Measurements from ENCODE around the gene PIN1.

Gene PIN1

GRCh38 chr19:9857076-9857721 is 22.1 kb downstream of the PIN1 start:
- no peak for DNase-seq

DNA sequence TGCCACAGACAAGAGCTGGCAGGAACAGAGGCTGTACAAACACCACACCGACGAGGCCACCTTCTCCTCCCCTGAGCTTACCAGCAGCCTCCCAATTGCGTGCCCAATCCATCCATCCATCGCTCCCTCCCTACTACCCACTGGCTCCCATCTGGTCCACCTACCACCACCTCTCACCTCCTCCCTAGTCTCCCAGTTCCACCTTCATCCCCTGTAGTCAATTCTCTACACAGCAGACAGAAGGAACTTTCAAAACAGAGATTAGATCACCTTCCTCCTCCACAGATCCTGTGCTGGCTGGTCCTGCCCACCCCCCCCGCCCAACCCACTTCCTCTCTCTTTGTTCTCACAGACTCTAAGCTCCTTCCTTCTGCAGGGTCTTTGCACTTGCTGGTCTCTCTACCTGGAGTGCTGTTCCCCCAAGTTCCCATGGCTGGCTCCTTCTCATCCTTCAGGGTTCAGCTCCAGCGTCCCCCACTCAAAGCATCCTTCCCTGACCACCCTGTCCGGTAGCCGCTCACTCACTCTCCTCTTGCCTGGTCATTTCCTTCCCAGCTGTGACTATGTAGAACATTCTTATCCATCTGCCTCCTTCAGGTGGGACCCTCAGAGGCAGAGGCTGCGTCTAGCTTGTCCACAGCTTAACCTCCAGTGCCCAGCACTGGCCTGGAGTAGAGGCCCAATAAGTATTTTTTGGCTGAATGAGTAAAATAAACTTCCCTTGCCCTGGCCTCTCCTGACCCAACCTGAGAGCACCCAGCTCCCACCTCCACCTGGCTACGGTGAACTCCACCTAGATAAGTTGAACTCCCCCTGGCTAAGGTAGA is 23.0 kb downstream of the PIN1 start:
- DNase-seq: no peak

- no peak for DNase-seq
Observed at GRCh38 chr19:9858766-9859165, 23.6 kb downstream of the PIN1 start.

GRCh38 chr19:9860407-9860806 is 25.3 kb downstream of the PIN1 start:
- peak in 1 of 14 donors; percentile 8 for DNase-seq

GRCh38 chr19:9861503-9861902 is 26.4 kb downstream of the PIN1 start:
- DNase-seq: no peak

GRCh38 chr19:9862938-9863337 is 27.8 kb downstream of the PIN1 start:
- no peak for DNase-seq

DNA sequence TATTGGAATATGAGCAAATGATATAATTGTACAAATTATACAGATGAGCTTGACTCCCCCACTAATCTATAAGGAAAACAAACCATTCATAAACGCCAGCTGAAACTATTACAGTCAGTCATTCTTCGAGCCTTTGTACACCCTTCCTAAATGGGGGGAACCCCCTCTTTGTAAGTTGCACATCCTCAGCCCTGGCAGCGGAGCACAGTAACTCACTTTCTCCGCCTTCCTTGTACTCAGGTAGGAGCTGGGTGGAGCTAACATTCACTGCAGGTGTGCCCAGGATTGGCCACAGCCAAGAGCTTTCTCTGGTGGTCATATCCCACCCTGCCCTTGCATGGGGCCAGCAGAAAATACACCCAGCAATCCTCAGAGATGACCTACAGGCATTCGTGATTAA is 28.6 kb downstream of the PIN1 start:
- DNase-seq: no peak

- peak in 5 of 14 donors; percentile 9 to 74 (median 14) for DNase-seq
Observed at GRCh38 chr19:9865732-9866501, 30.8 kb downstream of the PIN1 start.

DNA sequence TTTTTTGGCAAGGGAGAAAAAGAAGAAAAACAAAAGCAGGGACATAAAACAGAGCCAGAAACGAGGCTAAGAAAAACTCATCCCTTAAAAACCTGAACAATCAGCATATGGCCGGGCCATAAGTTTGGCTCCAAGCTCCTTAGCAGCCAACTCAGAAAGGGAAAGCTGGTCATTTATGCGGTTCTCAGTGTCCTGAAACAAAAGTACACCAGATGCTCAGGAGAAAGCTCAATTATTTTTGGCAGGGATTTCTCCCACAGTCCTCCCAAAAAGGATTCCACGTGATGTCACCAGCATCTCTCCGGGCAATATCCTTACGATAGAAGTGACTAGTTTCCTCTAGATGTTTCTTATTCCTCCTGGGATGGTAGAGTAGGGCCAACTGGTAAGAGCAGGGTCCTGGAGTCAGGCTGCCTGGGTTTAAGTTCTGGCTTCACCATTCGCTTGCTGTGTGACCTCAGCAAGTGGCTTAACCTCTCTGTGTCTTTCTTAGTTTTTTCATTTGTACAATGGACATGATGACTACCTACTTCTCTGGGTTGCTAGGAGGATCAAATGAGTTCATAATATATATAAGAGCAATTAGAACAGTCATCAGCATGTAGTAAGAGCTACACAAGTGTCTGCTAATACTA is 34.0 kb downstream of the PIN1 start:
- peak in 1 of 14 donors; percentile 91 for DNase-seq

- no peak for DNase-seq
Observed at GRCh38 chr19:9871626-9872338, 36.7 kb downstream of the PIN1 start.

GRCh38 chr19:9872618-9873242 is 37.6 kb downstream of the PIN1 start:
- DNase-seq: no peak

GRCh38 chr19:9875031-9875627 is 40.0 kb downstream of the PIN1 start:
- no peak for DNase-seq

GRCh38 chr19:9875796-9876195 is 40.7 kb downstream of the PIN1 start:
- no peak for DNase-seq

DNA sequence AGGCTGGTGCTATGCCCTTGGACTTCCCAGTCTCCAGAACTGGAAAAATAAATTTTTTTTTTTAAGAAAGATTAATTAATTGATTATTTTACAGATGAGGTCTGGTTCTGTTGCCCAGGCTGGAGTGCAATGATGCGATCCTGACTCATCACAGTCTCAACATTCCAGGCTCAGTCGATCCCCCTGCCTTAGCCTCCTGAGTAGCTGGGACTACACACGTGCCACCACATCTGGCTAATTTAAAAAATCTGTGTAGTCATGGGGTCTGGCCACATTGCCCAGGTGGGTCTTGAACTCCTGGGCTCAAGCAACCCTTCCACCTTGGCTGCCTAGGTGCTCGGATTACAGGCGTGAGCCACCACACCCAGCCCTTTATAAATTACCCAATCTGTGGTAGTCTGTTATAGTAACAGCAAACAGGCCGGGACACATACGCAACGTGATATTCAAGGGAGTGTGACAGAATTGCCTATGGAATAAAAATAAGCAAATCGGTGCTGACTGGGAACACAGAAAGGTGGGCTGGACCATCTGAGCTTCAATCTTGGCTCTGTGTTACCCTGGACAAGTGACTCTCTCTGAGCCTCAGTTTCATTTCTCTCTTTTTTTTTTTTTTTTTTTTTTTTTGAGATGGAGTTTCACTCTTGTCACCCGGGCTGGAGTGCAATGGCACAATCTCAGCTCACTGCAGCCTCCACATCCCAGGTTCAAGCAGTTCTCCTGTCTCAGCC is 42.8 kb downstream of the PIN1 start:
- no peak for DNase-seq

DNA sequence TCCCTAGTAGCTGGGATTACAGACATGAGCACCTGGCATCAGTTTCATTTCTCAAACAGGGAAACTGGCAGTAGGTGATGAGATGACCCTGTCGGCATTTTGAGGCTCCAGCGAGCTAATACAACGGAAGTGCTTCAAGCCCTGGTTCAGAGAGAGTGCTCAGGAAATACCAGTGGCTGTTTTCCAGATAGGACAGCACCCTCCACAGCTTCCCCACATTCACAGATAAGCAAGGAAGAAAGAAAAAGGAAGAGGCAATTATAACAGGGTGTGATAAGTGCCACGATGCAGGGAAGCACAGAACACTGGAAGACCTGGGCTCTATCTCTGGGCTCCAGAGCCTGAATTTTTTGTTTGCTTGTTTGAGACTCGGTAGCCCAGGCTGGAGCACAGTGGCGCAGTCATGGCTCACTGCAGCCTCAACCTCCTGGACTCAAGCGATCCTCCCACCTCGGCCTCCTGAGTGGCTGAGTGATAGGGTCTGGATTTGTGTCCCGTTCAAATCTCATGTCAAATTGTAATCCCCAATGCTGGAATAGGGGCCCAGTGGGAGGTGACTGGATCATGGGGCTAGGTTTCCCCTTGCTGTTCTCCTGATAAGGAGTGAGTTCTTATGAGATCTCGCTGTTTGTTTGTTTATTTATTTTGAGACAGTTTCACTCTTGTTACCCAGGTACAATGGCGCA is 43.5 kb downstream of the PIN1 start:
- DNase-seq: no peak

DNA sequence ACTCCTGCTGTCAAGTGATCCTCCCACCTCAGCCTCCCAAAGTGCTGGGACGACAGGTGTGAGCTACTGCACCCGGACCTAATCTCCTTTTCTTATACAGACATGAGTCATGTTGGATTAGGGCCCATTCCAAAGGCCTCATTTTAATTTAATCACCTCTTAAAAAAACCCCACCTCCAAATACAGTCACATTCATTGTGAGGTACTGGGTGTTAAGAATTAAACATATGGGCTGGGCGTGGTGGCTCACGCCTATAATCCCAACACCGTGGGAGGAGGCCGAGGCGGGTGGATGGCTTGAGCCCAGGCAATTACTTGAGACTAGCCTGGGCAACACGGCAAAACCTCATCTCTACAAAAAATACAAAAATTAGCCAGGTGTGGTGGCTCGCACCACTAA is 46.6 kb downstream of the PIN1 start:
- no peak for DNase-seq

DNA sequence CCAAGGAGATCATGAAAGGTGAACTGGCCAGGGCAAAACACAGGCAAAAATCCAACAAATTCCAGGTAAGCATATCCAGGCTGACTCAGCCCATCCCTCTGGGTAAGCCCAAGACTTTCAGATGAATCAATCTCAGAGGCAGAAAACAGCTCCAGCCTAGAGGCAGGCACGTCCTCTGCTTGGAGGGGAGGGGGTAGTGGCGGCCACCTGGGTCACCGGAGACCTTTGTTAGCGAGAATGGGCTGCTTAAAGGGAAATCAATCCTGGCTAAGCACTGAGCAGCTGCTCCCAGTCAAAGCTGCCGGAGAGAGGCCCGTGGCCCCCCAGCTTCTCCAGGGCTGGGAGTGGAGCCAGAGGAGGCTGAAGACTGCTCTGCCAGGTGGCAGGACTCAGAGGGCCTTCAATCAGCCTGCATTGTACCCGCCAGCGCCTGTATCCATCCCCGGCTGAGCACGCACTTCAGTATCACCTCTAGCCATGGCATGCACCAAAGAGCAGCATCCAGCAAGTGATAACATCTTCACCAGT is 48.2 kb downstream of the PIN1 start:
- DNase-seq: peak in 4 of 14 donors; percentile 8 to 59 (median 30)

GRCh38 chr19:9883764-9884163 is 48.6 kb downstream of the PIN1 start:
- no peak for DNase-seq

GRCh38 chr19:9885077-9885552 is 50.0 kb downstream of the PIN1 start:
- DNase-seq: peak in 9 of 14 donors; percentile 8 to 59 (median 24)

Measured in C1 segment of cervical spinal cord (tissue), 14 donors.